H1 (cell line): ENCODE measurements around the gene C9orf50. TPM values are rescaled to one million over a fixed set of nuclear protein-coding genes. Genes with fewer than 3 reads are reported as not detected.

Experiments
- CTCF ChIA-PET: fragments of 300-600 bp; sonication (Branson Sonifier 250); formaldehyde crosslinking; loops from one replicate; lab custom pipeline; 2021; ENCODE audit not compliant: partially characterized antibody; lab: Charles Lee
- POLR2A ChIA-PET: fragments of 300-600 bp; sonication (Branson Sonifier 250); formaldehyde crosslinking; loops from one replicate; lab custom pipeline; 2021; ENCODE audit warnings: inconsistent platforms; ENCODE audit not compliant: partially characterized antibody; lab: Charles Lee
- DNase-seq, 2 experiments: peaks; one replicate each; pipeline versions ENCODE4 v3.0.0 to v3.0.0-alpha.2; 2010 to 2022; ENCODE audit warnings: low spot score in 2 of 2, low read depth in 1 of 2, mixed read lengths in 1 of 2
- FAIRE-seq: peaks from 2 replicates; lab custom pipeline; 2011; peaks lifted over from hg19 to GRCh38; lab: Jason Lieb, UNC
- H2AFZ ChIP-seq: 2 replicates; pipeline ENCODE4 v1.8.1; 2012; ENCODE audit warnings: low read length, inconsistent platforms
- H2AK5ac ChIP-seq: 2 replicates; pipeline ENCODE4 v1.6.1; 2013; ENCODE audit warnings: low read depth, low read length
- H2BK120ac ChIP-seq: replicated peaks from 2 replicates; pipeline ENCODE3; 2013; ENCODE audit warnings: low read depth, low read length, inconsistent platforms
- H2BK12ac ChIP-seq: 2 replicates; pipeline ENCODE4 v1.6.1; 2013; ENCODE audit warnings: low read depth, low read length
- H2BK15ac ChIP-seq: 2 replicates; pipeline ENCODE4 v1.6.1; 2013; ENCODE audit warnings: low read length
- H2BK20ac ChIP-seq: 2 replicates; pipeline ENCODE4 v1.6.1; 2013; ENCODE audit warnings: low read length
- H2BK5ac ChIP-seq: 2 replicates; pipeline ENCODE4 v1.6.1; 2013; ENCODE audit warnings: low read depth, low read length
- H3K14ac ChIP-seq: 2 replicates; pipeline ENCODE4 v1.6.1; 2013; ENCODE audit warnings: inconsistent platforms; ENCODE audit not compliant: insufficient read length
- H3K18ac ChIP-seq: 2 replicates; pipeline ENCODE4 v1.6.1; 2013; ENCODE audit warnings: low read length; ENCODE audit errors: extremely low read depth
- H3K23ac ChIP-seq: 2 replicates; pipeline ENCODE4 v1.6.1; 2013; ENCODE audit warnings: inconsistent platforms; ENCODE audit not compliant: insufficient read length
- H3K23me2 ChIP-seq: 2 replicates; pipeline ENCODE4 v1.6.1; 2013; ENCODE audit warnings: low read depth, low read length
- H3K27ac ChIP-seq: 2 replicates; pipeline ENCODE4 v1.6.1; 2011; ENCODE audit warnings: low read depth, low read length, inconsistent platforms
- H3K27me3 ChIP-seq, 4 experiments: replicated peaks in 1 of 4; 1 replicate in 1 of 4; 2 replicates in 3 of 4; pipeline versions ENCODE4 v1.6.1 to v1.8.1; 2011 to 2013; ENCODE audit warnings: low read length in 3 of 4, mild to moderate bottlenecking in 3 of 4, inconsistent platforms in 2 of 4, mixed read lengths in 2 of 4, moderate library complexity in 1 of 4; ENCODE audit not compliant: control insufficient read depth in 3 of 4, insufficient read depth in 3 of 4; ENCODE audit errors: extremely low read depth in 1 of 4
- H3K36me3 ChIP-seq, 4 experiments: 2 replicates each; pipeline versions ENCODE4 v1.6.1 to v1.8.1; 2011 to 2013; ENCODE audit warnings: mild to moderate bottlenecking in 4 of 4, low read length in 3 of 4, moderate library complexity in 2 of 4, control low read depth in 1 of 4, inconsistent platforms in 1 of 4; ENCODE audit not compliant: insufficient read depth in 4 of 4, control insufficient read depth in 2 of 4
- H3K4ac ChIP-seq: replicated peaks from 2 replicates; pipeline ENCODE3; 2013; ENCODE audit warnings: low read length, low read depth, mixed read lengths, inconsistent platforms; ENCODE audit not compliant: insufficient read length
- H3K4me1 ChIP-seq, 4 experiments: replicated peaks in 1 of 4; 1 replicate in 1 of 4; 2 replicates in 3 of 4; pipeline versions ENCODE4 v1.6.1 to v1.8.1; 2011 to 2013; ENCODE audit warnings: low read length in 3 of 4, inconsistent platforms in 2 of 4, mixed read lengths in 1 of 4; ENCODE audit not compliant: insufficient read depth in 4 of 4, control insufficient read depth in 3 of 4
- H3K4me2 ChIP-seq, 2 experiments: 2 replicates each; pipeline versions ENCODE4 v1.6.1 to v1.8.1; 2011 to 2013; ENCODE audit warnings: low read depth in 2 of 2, low read length in 2 of 2, control low read depth in 1 of 2, inconsistent platforms in 1 of 2, mild to moderate bottlenecking in 1 of 2; ENCODE audit not compliant: insufficient read depth in 1 of 2
- H3K4me3 ChIP-seq, 4 experiments: fragments of 200-600, 300-600 bp in 1 of 4; sonication (generic), shearing (Covaris generic), sonication (Bioruptor Twin) in 1 of 4; 2 replicates each; pipeline versions ENCODE4 v1.5.1 to v1.8.1; 2011 to 2016; ENCODE audit warnings: low read length in 4 of 4, low read depth in 3 of 4, control low read depth in 2 of 4, inconsistent platforms in 2 of 4, mild to moderate bottlenecking in 2 of 4, mixed read lengths in 1 of 4, moderate library complexity in 1 of 4; ENCODE audit not compliant: insufficient read depth in 2 of 4; ENCODE audit errors: extremely low read depth in 1 of 4
- H3K56ac ChIP-seq: replicated peaks from 2 replicates; pipeline ENCODE3; 2013; ENCODE audit warnings: low read depth, mild to moderate bottlenecking, mixed read lengths, low read length, inconsistent platforms; ENCODE audit not compliant: insufficient read length
- H3K79me1 ChIP-seq: 2 replicates; pipeline ENCODE4 v1.6.1; 2013; ENCODE audit warnings: low read depth, low read length, control low read depth
- H3K79me2 ChIP-seq, 2 experiments: 2 replicates each; pipeline versions ENCODE4 v1.6.1 to v1.8.1; 2012 to 2013; ENCODE audit warnings: low read length in 2 of 2, mild to moderate bottlenecking in 2 of 2, inconsistent platforms in 1 of 2; ENCODE audit not compliant: insufficient read depth in 2 of 2, control insufficient read depth in 1 of 2
- H3K9ac ChIP-seq, 4 experiments: replicated peaks in 1 of 4; 1 replicate in 1 of 4; 2 replicates in 3 of 4; pipeline versions ENCODE4 v1.6.1 to v1.8.1; 2011 to 2013; ENCODE audit warnings: low read depth in 3 of 4, low read length in 3 of 4, control low read depth in 2 of 4, mild to moderate bottlenecking in 2 of 4, moderate library complexity in 2 of 4, inconsistent platforms in 1 of 4; ENCODE audit errors: extremely low read depth in 1 of 4
- H3K9me3 ChIP-seq, 2 experiments: 2 replicates each; pipeline versions ENCODE4 v1.6.1 to v1.8.1; 2012 to 2013; ENCODE audit warnings: mild to moderate bottlenecking in 2 of 2, moderate library complexity in 2 of 2, control low read depth in 1 of 2, inconsistent platforms in 1 of 2, low read depth in 1 of 2, low read length in 1 of 2, mixed read lengths in 1 of 2; ENCODE audit not compliant: insufficient read depth in 2 of 2
- H4K20me1 ChIP-seq, 2 experiments: replicated peaks in 1 of 2; 2 replicates each; pipeline versions ENCODE3 to v1.8.1; 2011 to 2013; ENCODE audit warnings: inconsistent platforms in 2 of 2, low read length in 2 of 2, mild to moderate bottlenecking in 1 of 2; ENCODE audit not compliant: insufficient read depth in 2 of 2, control insufficient read depth in 1 of 2
- H4K5ac ChIP-seq: 2 replicates; pipeline ENCODE4 v1.6.1; 2013; ENCODE audit warnings: low read length, low read depth, mixed read lengths, inconsistent platforms; ENCODE audit not compliant: insufficient read length
- H4K8ac ChIP-seq: 2 replicates; pipeline ENCODE4 v1.8.0; 2013; ENCODE audit warnings: mild to moderate bottlenecking, moderate library complexity, low read length, inconsistent platforms; ENCODE audit not compliant: insufficient read depth; ENCODE audit errors: extremely low read depth
- H4K91ac ChIP-seq: replicated peaks from 2 replicates; pipeline ENCODE3; 2013; ENCODE audit warnings: low read length, mixed read lengths, inconsistent platforms; ENCODE audit not compliant: insufficient read length
- ASH2L ChIP-seq: fragments of 200-600, 300-600 bp; sonication (generic); IDR thresholded peaks from one replicate; pipeline ENCODE4 v1.7.1; 2017; ENCODE audit warnings: low read length
- BCL11A ChIP-seq, 2 experiments: IDR thresholded peaks; one replicate each; pipeline ENCODE4 v1.6.1; 2011; ENCODE audit warnings: low read depth in 2 of 2, low read length in 2 of 2, mild to moderate bottlenecking in 2 of 2
- CBX5 ChIP-seq: fragments of 300-800, 300-1000 bp; sonication (generic); IDR thresholded peaks from 2 replicates; pipeline ENCODE4 v1.7.1; 2016; ENCODE audit warnings: antibody characterized with exemption, low read length, low read depth
- CBX8 ChIP-seq: fragments of 300-800, 300-1000 bp; sonication (generic); IDR thresholded peaks from 2 replicates; pipeline ENCODE4 v1.7.1; 2016; ENCODE audit warnings: low read depth, low read length, borderline replicate concordance
- EP300 ChIP-seq, 2 experiments: IDR thresholded peaks; 1 replicate in 1 of 2; 2 replicates in 1 of 2; pipeline ENCODE4 v1.6.1; 2011 to 2012; ENCODE audit warnings: low read depth in 2 of 2, low read length in 2 of 2, mild to moderate bottlenecking in 2 of 2, borderline replicate concordance in 1 of 2, inconsistent platforms in 1 of 2, moderate library complexity in 1 of 2
- GTF2F1 ChIP-seq: IDR thresholded peaks from 2 replicates; pipeline ENCODE4 v1.6.1; 2012; ENCODE audit warnings: low read depth, low read length, improper control_type of control experiment, borderline replicate concordance
- KDM4A ChIP-seq: IDR thresholded peaks from one replicate; pipeline ENCODE4 v1.7.1; 2012; ENCODE audit warnings: low read depth, mild to moderate bottlenecking, moderate library complexity, low read length, inconsistent platforms; ENCODE audit not compliant: severe bottlenecking
- POLR2A ChIP-seq, 2 experiments: IDR thresholded peaks; 1 replicate in 1 of 2; 2 replicates in 1 of 2; pipeline ENCODE4 v1.6.1; 2011; ENCODE audit warnings: low read depth in 2 of 2, low read length in 2 of 2, mild to moderate bottlenecking in 2 of 2; ENCODE audit errors: control extremely low read depth in 1 of 2
- POU5F1 ChIP-seq: IDR thresholded peaks from 2 replicates; pipeline ENCODE4 v1.6.1; 2011; ENCODE audit warnings: low read depth, mild to moderate bottlenecking, low read length, moderate library complexity
- RXRA ChIP-seq: IDR thresholded peaks from 2 replicates; pipeline ENCODE4 v1.6.1; 2011; ENCODE audit warnings: low read depth, mild to moderate bottlenecking, low read length, moderate library complexity; ENCODE audit not compliant: insufficient read depth
- WGBS, 2 experiments: shearing (Covaris generic) in 1 of 2; methylation state at CpG; one replicate each; pipeline versions ENCODE4 v1.1.6 to v1.1.7; 2013 to 2015; ENCODE audit warnings: low lambda C conversion rate in 2 of 2, mixed read lengths in 2 of 2, inconsistent platforms in 1 of 2, low coverage in 1 of 2, missing lambda C conversion rate in 1 of 2; ENCODE audit not compliant: insufficient replicate concordance in 2 of 2, insufficient coverage in 1 of 2, insufficient read length in 1 of 2; ENCODE audit errors: extremely low coverage in 1 of 2, missing lambda C conversion rate in 1 of 2; 5-methylcytosine and 5-hydroxymethylcytosine counted together
- polyA plus RNA-seq, 7 experiments: library from polyadenylated mRNA; depleted of rRNA in 3 of 7; stranded (reverse) in 5 of 7; unstranded in 2 of 7; fragments of >200 nt in 5 of 7; fragments of 200-250 nt in 2 of 7; gene quantifications; 1 replicate in 5 of 7; 2 replicates in 1 of 7; 4 replicates in 1 of 7; pipeline versions ENCODE4 v1.2.1 to v1.2.3, GENCODE V29; 2011 to 2013; ENCODE audit warnings: missing spikeins in 2 of 7, mixed read lengths in 2 of 7
- total RNA-seq: library from RNA; stranded (reverse); fragmentation: NEBNext Ultra II Directional; extraction: Animal tissue kit (Norgen Biotek cat#: 25700); gene quantifications from 2 replicates; pipeline ENCODE4 v1.2.1, GENCODE V29; 2021

The C9orf50 gene
- total and polyA plus RNA-seq, 2 of the 8 experiments (the other 6 are each of a cell fraction or from before 2014, with no cell fraction given), result not detected

DNA sequence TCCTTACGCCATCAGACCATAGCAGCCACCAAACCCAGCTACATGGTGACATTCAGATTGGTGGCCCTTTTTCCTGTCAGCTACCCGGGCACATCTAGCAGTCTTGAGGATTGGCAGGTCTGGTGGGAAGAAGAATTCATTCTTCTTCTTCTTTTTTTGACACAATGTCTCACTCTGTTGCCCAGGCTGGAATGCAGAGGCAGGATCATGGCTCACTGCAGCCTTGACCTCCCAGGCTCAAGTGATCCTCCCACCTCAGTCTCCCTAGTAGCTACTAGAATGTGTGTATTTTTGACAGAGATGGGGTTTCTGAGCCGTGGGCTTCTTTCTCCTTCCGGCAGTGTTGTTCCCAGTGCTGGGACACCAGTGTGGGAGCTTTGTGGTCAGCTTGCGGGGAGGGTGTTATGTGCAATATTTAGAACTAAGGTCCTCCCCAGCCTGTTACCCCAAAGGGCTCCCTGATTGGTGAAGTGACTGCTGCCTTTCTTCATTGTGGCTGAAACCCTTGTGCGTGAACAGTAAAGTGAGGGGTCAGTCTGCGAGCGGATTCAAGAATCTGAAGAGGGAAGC, 8.4 kb upstream of the C9orf50 start:
- Histone ChIP-seq H3K14ac (no peak overlapping the region), H3K27ac (no peak overlapping the region), H3K4me3 (no peak overlapping the region), H3K4ac (no peak overlapping the region), H2AFZ (no peak overlapping the region), H2BK5ac (no peak overlapping the region), H2AK5ac (no peak overlapping the region), H3K36me3 (peaks cover 3 to 28% (median 12%) of the 10 kb centered on the region in 4 experiments; a peak in 6 of 8 replicates), H3K56ac (no peak overlapping the region), H3K23ac (no peak overlapping the region), H2BK15ac (no peak overlapping the region), H4K91ac (no peak overlapping the region), H4K8ac (peak overlapping the region; percentile 31; the same call in 1 of the 2 replicates), H3K9ac (no peak overlapping the region), H3K27me3 (no peaks in the 10 kb centered on the region), H3K4me2 (no peak overlapping the region; a peak in 1 of 4 replicates), H3K18ac (no peak overlapping the region), H3K9me3 (no peaks in the 10 kb centered on the region), H2BK120ac (no peak overlapping the region), H2BK12ac (no peak overlapping the region), H4K5ac (no peak overlapping the region), H4K20me1 (peaks cover 50 to 71% of the 10 kb centered on the region in 2 experiments), H3K79me2 (peaks cover 52 to 79% of the 10 kb centered on the region in 2 experiments), H3K79me1 (peaks cover 43% of the 10 kb centered on the region), H2BK20ac (no peak overlapping the region), H3K4me1 (peaks cover 10 to 18% (median 12%) of the 10 kb centered on the region in 4 experiments), H3K23me2 (peaks cover 11% of the 10 kb centered on the region)
- DNase-seq (no peak), FAIRE-seq (no peak)
- ChIA-PET POLR2A (interaction anchor here (1.4 to 8.4 kb wide), 2 partner anchors 9 to 452 kb away, joined by 4 to 95 read pairs; partner anchors contain the start of gene ASB6), CTCF (interaction anchor here (0.8 to 4.4 kb wide), 10 partner anchors 9 to 499 kb away, joined by 3 to 18 read pairs (median 4); partner anchors contain the start of gene C9orf50)
- WGBS, 2 experiments, result 97% methylated on average over 8 of the region's 8 CpGs; no CpG with 5 or more reads in 1 of the 2 experiments
- TF ChIP-seq RXRA, result no peak
- no peak for TF ChIP-seq GTF2F1
- no peak for TF ChIP-seq POLR2A (IDR thresholded peaks at IDR 0.05; ENCODE audit: control extremely low read depth in 1 of 2, low read depth in 2 of 2, low read length in 2 of 2)
- no peak for TF ChIP-seq ASH2L
- TF ChIP-seq EP300 (IDR thresholded peaks at IDR 0.05; ENCODE audit: borderline replicate concordance in 1 of 2, low read depth in 2 of 2, low read length in 2 of 2), result no peak
- no peak for TF ChIP-seq CBX5
- TF ChIP-seq POU5F1, result no peak
- TF ChIP-seq KDM4A, result no peak
- TF ChIP-seq CBX8, result no peak
- no peak for TF ChIP-seq BCL11A (IDR thresholded peaks at IDR 0.05; ENCODE audit: low read depth in 2 of 2, low read length in 2 of 2)
